HEK293 (cell line): ENCODE measurements around the gene LIN52.

Source experiments
- CTCF ChIA-PET: fragments of 350-600 bp; formaldehyde crosslinking; extraction: SDS; loops from one replicate; lab custom pipeline; 2021; ENCODE audit warnings: antibody characterized with exemption; lab: Yijun Ruan, JAX
- POLR2A ChIA-PET: fragments of 300-600 bp; formaldehyde crosslinking; extraction: SDS; loops from one replicate; lab custom pipeline; 2020; ENCODE audit warnings: antibody characterized with exemption, inconsistent platforms; lab: Yijun Ruan, JAX
- H3K27ac ChIP-seq: fragments of 200-500 bp; sonication (Bioruptor generic); 2 replicates; pipeline ENCODE4 v1.5.1; 2014; ENCODE audit warnings: low read depth, low read length, control low read depth, inconsistent platforms; ENCODE audit errors: extremely low read depth
- H3K36me3 ChIP-seq, 2 experiments: fragments of 200-500 bp in 1 of 2; sonication (Bioruptor generic) in 1 of 2; 1 replicate in 1 of 2; 2 replicates in 1 of 2; pipeline ENCODE4 v1.5.1; 2014 to 2017; ENCODE audit warnings: inconsistent platforms in 2 of 2, low read length in 2 of 2; ENCODE audit not compliant: control insufficient read depth in 2 of 2, insufficient read depth in 1 of 2
- H3K4me1 ChIP-seq: fragments of 200-500 bp; sonication (Bioruptor generic); 2 replicates; pipeline ENCODE4 v1.5.1; 2014; ENCODE audit warnings: mild to moderate bottlenecking, low read length, inconsistent platforms; ENCODE audit not compliant: control insufficient read depth, insufficient read depth
- H3K4me3 ChIP-seq: 2 replicates; pipeline ENCODE4 v1.5.1; 2011; ENCODE audit warnings: low read depth, mild to moderate bottlenecking, control low read depth, low read length, moderate library complexity
- H3K9me3 ChIP-seq: fragments of 200-500 bp; sonication (Bioruptor generic); 2 replicates; pipeline ENCODE4 v1.5.1; 2014; ENCODE audit warnings: low read depth, low read length, inconsistent platforms; ENCODE audit not compliant: control insufficient read depth, insufficient read depth
- CTCF ChIP-seq: fragments of 450-650 bp; formaldehyde crosslinking; IDR thresholded peaks from 2 replicates; pipeline ENCODE4 v1.5.1; 2016; ENCODE audit warnings: missing biosample characterization, missing genetic modification characterization
- KLF1 ChIP-seq: fragments of 450-650 bp; formaldehyde crosslinking; IDR thresholded peaks from 2 replicates; pipeline ENCODE4 v1.5.1; 2016; ENCODE audit warnings: missing biosample characterization, missing genetic modification characterization
- KLF17 ChIP-seq: fragments of 450-650 bp; formaldehyde crosslinking; IDR thresholded peaks from 2 replicates; pipeline ENCODE4 v1.5.1; 2016; ENCODE audit warnings: missing biosample characterization, missing genetic modification characterization
- PBX3 ChIP-seq: sonication (generic); formaldehyde crosslinking; IDR thresholded peaks from 2 replicates; pipeline ENCODE4 v1.8.1; 2022; ENCODE audit warnings: mild to moderate bottlenecking, moderate library complexity, missing genetic modification reagents
- YY1 ChIP-seq: fragments of 450-650 bp; formaldehyde crosslinking; IDR thresholded peaks from 2 replicates; pipeline ENCODE4 v1.5.1; 2018; ENCODE audit warnings: missing biosample characterization, missing genetic modification characterization
- ZFHX2 ChIP-seq: fragments of 450-650 bp; formaldehyde crosslinking; conservative IDR thresholded peaks from 2 replicates; pipeline ENCODE4 v1.5.1; 2016; ENCODE audit warnings: missing biosample characterization, missing genetic modification characterization
- ZNF138 ChIP-seq: fragments of 450-650 bp; formaldehyde crosslinking; IDR thresholded peaks from 2 replicates; pipeline ENCODE4 v1.5.1; 2016; ENCODE audit warnings: missing biosample characterization, missing genetic modification characterization, borderline replicate concordance
- ZNF174 ChIP-seq: fragments of 450-650 bp; formaldehyde crosslinking; IDR thresholded peaks from 2 replicates; pipeline ENCODE4 v1.5.0; 2017; ENCODE audit warnings: missing biosample characterization, mild to moderate bottlenecking, missing genetic modification characterization
- ZNF202 ChIP-seq: fragments of 450-650 bp; formaldehyde crosslinking; IDR thresholded peaks from 2 replicates; pipeline ENCODE4 v1.5.1; 2016; ENCODE audit warnings: missing biosample characterization, missing genetic modification characterization, borderline replicate concordance
- ZNF248 ChIP-seq: fragments of 450-650 bp; formaldehyde crosslinking; IDR thresholded peaks from 2 replicates; pipeline ENCODE4 v1.5.1; 2017; ENCODE audit warnings: missing biosample characterization, missing genetic modification characterization
- ZNF274 ChIP-seq, 2 experiments: fragments of 200-500 bp in 1 of 2; fragments of 450-650 bp in 1 of 2; sonication (Bioruptor generic) in 1 of 2; formaldehyde crosslinking in 1 of 2; IDR thresholded peaks; 2 replicates each; pipeline versions ENCODE4 v1.5.1 to v1.6.1; 2014 to 2016; ENCODE audit warnings: borderline replicate concordance in 1 of 2, inconsistent platforms in 1 of 2, low read length in 1 of 2, missing biosample characterization in 1 of 2, missing genetic modification characterization in 1 of 2
- ZNF324 ChIP-seq: fragments of 450-650 bp; formaldehyde crosslinking; IDR thresholded peaks from 2 replicates; pipeline ENCODE4 v1.5.1; 2016; ENCODE audit warnings: missing biosample characterization, missing genetic modification characterization
- ZNF394 ChIP-seq: fragments of 450-650 bp; formaldehyde crosslinking; IDR thresholded peaks from 2 replicates; pipeline ENCODE4 v1.5.1; 2016; ENCODE audit warnings: missing biosample characterization, missing genetic modification characterization, mild to moderate bottlenecking, moderate library complexity, borderline replicate concordance
- ZNF529 ChIP-seq: fragments of 450-650 bp; formaldehyde crosslinking; IDR thresholded peaks from 2 replicates; pipeline ENCODE4 v1.5.1; 2017; ENCODE audit warnings: missing genetic modification characterization, missing biosample characterization; ENCODE audit not compliant: insufficient replicate concordance
- ZNF600 ChIP-seq: fragments of 450-650 bp; formaldehyde crosslinking; IDR thresholded peaks from 2 replicates; pipeline ENCODE4 v1.5.1; 2016; ENCODE audit warnings: missing biosample characterization, missing genetic modification characterization
- TF ChIP-seq, protein P1 (sequence below): fragments of 450-650 bp; formaldehyde crosslinking; IDR thresholded peaks from 2 replicates; pipeline ENCODE4 v1.5.1; 2016; ENCODE audit warnings: missing biosample characterization, missing genetic modification characterization, low read depth
- TF ChIP-seq, protein P2 (sequence below): fragments of 450-650 bp; formaldehyde crosslinking; IDR thresholded peaks from 2 replicates; pipeline ENCODE4 v1.5.1; 2016; ENCODE audit warnings: missing biosample characterization, missing genetic modification characterization
- TF ChIP-seq, protein P3 (sequence below): fragments of 450-650 bp; formaldehyde crosslinking; IDR thresholded peaks from 2 replicates; pipeline ENCODE4 v1.5.1; 2016; ENCODE audit warnings: missing biosample characterization, missing genetic modification characterization
- TF ChIP-seq, protein P4 (sequence below): fragments of 450-650 bp; formaldehyde crosslinking; IDR thresholded peaks from 2 replicates; pipeline ENCODE4 v1.5.1; 2016; ENCODE audit warnings: missing biosample characterization, missing genetic modification characterization

Gene LIN52

DNA sequence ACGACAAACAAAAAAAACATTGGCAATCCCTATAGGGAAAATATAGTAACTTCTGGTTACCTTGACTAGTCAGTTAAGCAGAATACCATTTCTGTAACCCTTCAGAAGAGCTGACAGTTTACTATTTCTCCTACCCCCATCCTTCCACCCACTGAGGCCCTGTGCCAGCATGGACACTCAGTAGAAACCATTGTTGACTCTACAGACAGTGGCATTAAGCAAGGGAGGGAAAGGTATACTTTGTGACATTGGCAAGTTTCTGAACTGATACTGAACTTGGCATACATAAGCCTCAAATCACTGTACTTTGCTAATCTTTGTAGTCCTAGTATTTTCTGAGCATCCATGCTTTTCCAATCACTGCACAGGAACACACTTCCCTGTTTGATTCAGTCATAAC, 121.1 kb downstream of the LIN52 start:
- no peak for TF ChIP-seq ZNF529 (tag by site-specific recombination)
- no peak for TF ChIP-seq KLF17 (tag by site-specific recombination)
- TF ChIP-seq, protein P1, sequence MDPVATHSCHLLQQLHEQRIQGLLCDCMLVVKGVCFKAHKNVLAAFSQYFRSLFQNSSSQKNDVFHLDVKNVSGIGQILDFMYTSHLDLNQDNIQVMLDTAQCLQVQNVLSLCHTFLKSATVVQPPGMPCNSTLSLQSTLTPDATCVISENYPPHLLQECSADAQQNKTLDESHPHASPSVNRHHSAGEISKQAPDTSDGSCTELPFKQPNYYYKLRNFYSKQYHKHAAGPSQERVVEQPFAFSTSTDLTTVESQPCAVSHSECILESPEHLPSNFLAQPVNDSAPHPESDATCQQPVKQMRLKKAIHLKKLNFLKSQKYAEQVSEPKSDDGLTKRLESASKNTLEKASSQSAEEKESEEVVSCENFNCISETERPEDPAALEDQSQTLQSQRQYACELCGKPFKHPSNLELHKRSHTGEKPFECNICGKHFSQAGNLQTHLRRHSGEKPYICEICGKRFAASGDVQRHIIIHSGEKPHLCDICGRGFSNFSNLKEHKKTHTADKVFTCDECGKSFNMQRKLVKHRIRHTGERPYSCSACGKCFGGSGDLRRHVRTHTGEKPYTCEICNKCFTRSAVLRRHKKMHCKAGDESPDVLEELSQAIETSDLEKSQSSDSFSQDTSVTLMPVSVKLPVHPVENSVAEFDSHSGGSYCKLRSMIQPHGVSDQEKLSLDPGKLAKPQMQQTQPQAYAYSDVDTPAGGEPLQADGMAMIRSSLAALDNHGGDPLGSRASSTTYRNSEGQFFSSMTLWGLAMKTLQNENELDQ (tag by site-specific recombination): no peak
- no peak for TF ChIP-seq ZFHX2
- no peak for TF ChIP-seq ZNF202 (tag by site-specific recombination)
- no peak for TF ChIP-seq ZNF274 (IDR thresholded peaks at IDR 0.05; ENCODE audit: low read length)
- TF ChIP-seq ZNF274 (tag by site-specific recombination; IDR thresholded peaks at IDR 0.05; ENCODE audit: borderline replicate concordance): no peak
- TF ChIP-seq, protein P2, sequence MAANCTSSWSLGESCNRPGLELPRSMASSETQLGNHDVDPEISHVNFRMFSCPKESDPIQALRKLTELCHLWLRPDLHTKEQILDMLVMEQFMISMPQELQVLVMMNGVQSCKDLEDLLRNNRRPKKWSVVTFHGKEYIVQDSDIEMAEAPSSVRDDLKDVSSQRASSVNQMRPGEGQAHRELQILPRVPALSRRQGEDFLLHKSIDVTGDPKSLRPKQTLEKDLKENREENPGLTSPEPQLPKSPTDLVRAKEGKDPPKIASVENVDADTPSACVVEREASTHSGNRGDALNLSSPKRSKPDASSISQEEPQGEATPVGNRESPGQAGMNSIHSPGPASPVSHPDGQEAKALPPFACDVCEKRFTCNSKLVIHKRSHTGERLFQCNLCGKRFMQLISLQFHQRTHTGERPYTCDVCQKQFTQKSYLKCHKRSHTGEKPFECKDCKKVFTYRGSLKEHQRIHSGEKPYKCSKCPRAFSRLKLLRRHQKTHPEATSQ (tag by site-specific recombination): no peak
- TF ChIP-seq, protein P3, sequence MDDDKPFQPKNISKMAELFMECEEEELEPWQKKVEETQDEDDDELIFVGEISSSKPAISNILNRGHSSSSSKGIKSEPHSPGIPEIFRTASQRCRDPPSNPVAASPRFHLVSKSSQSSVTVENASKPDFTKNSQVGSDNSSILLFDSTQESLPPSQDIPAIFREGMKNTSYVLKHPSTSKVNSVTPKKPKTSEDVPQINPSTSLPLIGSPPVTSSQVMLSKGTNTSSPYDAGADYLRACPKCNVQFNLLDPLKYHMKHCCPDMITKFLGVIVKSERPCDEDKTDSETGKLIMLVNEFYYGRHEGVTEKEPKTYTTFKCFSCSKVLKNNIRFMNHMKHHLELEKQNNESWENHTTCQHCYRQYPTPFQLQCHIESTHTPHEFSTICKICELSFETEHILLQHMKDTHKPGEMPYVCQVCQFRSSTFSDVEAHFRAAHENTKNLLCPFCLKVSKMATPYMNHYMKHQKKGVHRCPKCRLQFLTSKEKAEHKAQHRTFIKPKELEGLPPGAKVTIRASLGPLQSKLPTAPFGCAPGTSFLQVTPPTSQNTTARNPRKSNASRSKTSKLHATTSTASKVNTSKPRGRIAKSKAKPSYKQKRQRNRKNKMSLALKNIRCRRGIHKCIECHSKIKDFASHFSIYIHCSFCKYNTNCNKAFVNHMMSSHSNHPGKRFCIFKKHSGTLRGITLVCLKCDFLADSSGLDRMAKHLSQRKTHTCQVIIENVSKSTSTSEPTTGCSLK (tag by site-specific recombination): no peak
- no peak for TF ChIP-seq PBX3
- no peak for TF ChIP-seq ZNF138 (tag by site-specific recombination)
- POLR2A ChIA-PET: interaction anchor here (0.6 kb wide), 1 partner anchor 8 kb away, joined by 3 read pairs; no protein-coding TSS in a partner anchor
- Histone ChIP-seq H3K4me3 (no peak overlapping the region), H3K36me3 (peaks cover 0 to 8% of the 10 kb centered on the region in 2 experiments; a peak in 1 of 3 replicates), H3K4me1 (no peaks in the 10 kb centered on the region), H3K9me3 (no peaks in the 10 kb centered on the region), H3K27ac (no peak overlapping the region)
- CTCF ChIA-PET: interaction anchor here (0.7 kb wide), 1 partner anchor 15 kb away, joined by 3 read pairs; no protein-coding TSS in a partner anchor

GRCh38 chr14:74207943-74208342, 123.2 kb downstream of the LIN52 start:
- TF ChIP-seq YY1 (tag by site-specific recombination): no peak
- TF ChIP-seq ZNF394 (tag by site-specific recombination): no peak
- TF ChIP-seq ZNF174 (tag by site-specific recombination): no peak
- TF ChIP-seq KLF1 (tag by site-specific recombination): no peak
- no peak for TF ChIP-seq ZNF324 (tag by site-specific recombination)
- TF ChIP-seq CTCF (tag by site-specific recombination): no peak
- TF ChIP-seq, protein P4, sequence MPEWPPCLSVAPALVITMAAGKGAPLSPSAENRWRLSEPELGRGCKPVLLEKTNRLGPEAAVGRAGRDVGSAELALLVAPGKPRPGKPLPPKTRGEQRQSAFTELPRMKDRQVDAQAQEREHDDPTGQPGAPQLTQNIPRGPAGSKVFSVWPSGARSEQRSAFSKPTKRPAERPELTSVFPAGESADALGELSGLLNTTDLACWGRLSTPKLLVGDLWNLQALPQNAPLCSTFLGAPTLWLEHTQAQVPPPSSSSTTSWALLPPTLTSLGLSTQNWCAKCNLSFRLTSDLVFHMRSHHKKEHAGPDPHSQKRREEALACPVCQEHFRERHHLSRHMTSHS (tag by site-specific recombination): no peak
- no peak for TF ChIP-seq ZNF600
- no peak for TF ChIP-seq ZNF248 (tag by site-specific recombination)
- no peak overlapping the region for H3K27ac ChIP-seq
- H3K9me3 ChIP-seq: no peaks in the 10 kb centered on the region
- POLR2A ChIA-PET: no interaction called here
- H3K36me3 ChIP-seq: peaks cover 0 to 7% of the 10 kb centered on the region in 2 experiments; a peak in 1 of 3 replicates
- CTCF ChIA-PET: interaction anchor here (0.7 to 4.1 kb wide), 6 partner anchors 26 to 221 kb away, joined by 3 to 20 read pairs (median 4); no protein-coding TSS in a partner anchor
- no peak overlapping the region for H3K4me3 ChIP-seq
- H3K4me1 ChIP-seq: no peaks in the 10 kb centered on the region
